Measurements from ENCODE around the gene MMP23B. TPM values are rescaled to one million over a fixed set of nuclear protein-coding genes. Genes with fewer than 3 reads are reported as not detected.

Gene MMP23B
- total RNA-seq, 1 donor = 1.3 TPM

- Histone ChIP-seq H3K9me3 (ENCODE audit: low read depth, low read length) (no peaks in the 10 kb centered on the region), H3K4me3 (ENCODE audit: low read length) (peak within 1 kb of the TSS; percentile 16), H3K4me1 (ENCODE audit: insufficient read depth, low read length) (peaks cover 27% of the 10 kb centered on the region), H3K27me3 (ENCODE audit: insufficient read depth, low read length) (no peaks in the 10 kb centered on the region)
These were observed 31.8 kb upstream of the MMP23B start, which contains the start of gene FNDC10 for GRCh38 chr1:1599935-1600860. TSS of gene FNDC10 (minus strand) at chr1:1600135. CDS start at chr1:1600015, 120 bp downstream.

- H3K4me3 ChIP-seq (ENCODE audit: low read length) = no peak overlapping the region
- no peaks in the 10 kb centered on the region for H3K27me3 ChIP-seq (ENCODE audit: insufficient read depth, low read length)
- H3K4me1 ChIP-seq (ENCODE audit: insufficient read depth, low read length) = peaks cover 27% of the 10 kb centered on the region
- H3K9me3 ChIP-seq (ENCODE audit: low read depth, low read length) = no peaks in the 10 kb centered on the region
These were observed 31.0 kb upstream of the MMP23B start for GRCh38 chr1:1600861-1601563.

- Histone ChIP-seq H3K27me3 (ENCODE audit: insufficient read depth, low read length) (no peaks in the 10 kb centered on the region), H3K4me1 (ENCODE audit: insufficient read depth, low read length) (peaks cover 31% of the 10 kb centered on the region), H3K4me3 (ENCODE audit: low read length) (no peak overlapping the region), H3K9me3 (ENCODE audit: low read depth, low read length) (no peaks in the 10 kb centered on the region)
These were observed 30.2 kb upstream of the MMP23B start for GRCh38 chr1:1601564-1602303.

GRCh38 chr1:1602304-1602967, 29.5 kb upstream of the MMP23B start:
- Histone ChIP-seq H3K4me1 (ENCODE audit: insufficient read depth, low read length) (peaks cover 38% of the 10 kb centered on the region), H3K27me3 (ENCODE audit: insufficient read depth, low read length) (no peaks in the 10 kb centered on the region), H3K4me3 (ENCODE audit: low read length) (no peak overlapping the region), H3K9me3 (ENCODE audit: low read depth, low read length) (no peaks in the 10 kb centered on the region)

GRCh38 chr1:1602968-1603506, 28.9 kb upstream of the MMP23B start:
- Histone ChIP-seq H3K27me3 (ENCODE audit: insufficient read depth, low read length) (no peaks in the 10 kb centered on the region), H3K9me3 (ENCODE audit: low read depth, low read length) (no peaks in the 10 kb centered on the region), H3K4me3 (ENCODE audit: low read length) (no peak overlapping the region), H3K4me1 (ENCODE audit: insufficient read depth, low read length) (peaks cover 41% of the 10 kb centered on the region)

- Histone ChIP-seq H3K4me1 (ENCODE audit: insufficient read depth, low read length) (peaks cover 41% of the 10 kb centered on the region), H3K27me3 (ENCODE audit: insufficient read depth, low read length) (no peaks in the 10 kb centered on the region), H3K4me3 (ENCODE audit: low read length) (no peak overlapping the region), H3K9me3 (ENCODE audit: low read depth, low read length) (no peaks in the 10 kb centered on the region)
These were observed 28.2 kb upstream of the MMP23B start for GRCh38 chr1:1603671-1604373.

- H3K4me3 ChIP-seq (ENCODE audit: low read length) = no peak overlapping the region
- no peaks in the 10 kb centered on the region for H3K9me3 ChIP-seq (ENCODE audit: low read depth, low read length)
- H3K27me3 ChIP-seq (ENCODE audit: insufficient read depth, low read length) = no peaks in the 10 kb centered on the region
- peaks cover 34% of the 10 kb centered on the region for H3K4me1 ChIP-seq (ENCODE audit: insufficient read depth, low read length)
These were observed 27.5 kb upstream of the MMP23B start for GRCh38 chr1:1604374-1605033.

GRCh38 chr1:1605034-1605591, 26.9 kb upstream of the MMP23B start:
- no peak overlapping the region for H3K4me3 ChIP-seq (ENCODE audit: low read length)
- H3K4me1 ChIP-seq (ENCODE audit: insufficient read depth, low read length) = peaks cover 34% of the 10 kb centered on the region
- H3K9me3 ChIP-seq (ENCODE audit: low read depth, low read length) = no peaks in the 10 kb centered on the region
- H3K27me3 ChIP-seq (ENCODE audit: insufficient read depth, low read length) = no peaks in the 10 kb centered on the region

GRCh38 chr1:1605724-1606123, 26.2 kb upstream of the MMP23B start:
- peaks cover 29% of the 10 kb centered on the region for H3K4me1 ChIP-seq (ENCODE audit: insufficient read depth, low read length)
- H3K9me3 ChIP-seq (ENCODE audit: low read depth, low read length) = no peaks in the 10 kb centered on the region
- no peaks in the 10 kb centered on the region for H3K27me3 ChIP-seq (ENCODE audit: insufficient read depth, low read length)
- no peak overlapping the region for H3K4me3 ChIP-seq (ENCODE audit: low read length)

- Histone ChIP-seq H3K4me1 (ENCODE audit: insufficient read depth, low read length) (peaks cover 26% of the 10 kb centered on the region), H3K9me3 (ENCODE audit: low read depth, low read length) (no peaks in the 10 kb centered on the region), H3K4me3 (ENCODE audit: low read length) (no peak overlapping the region), H3K27me3 (ENCODE audit: insufficient read depth, low read length) (no peaks in the 10 kb centered on the region)
These were observed 25.7 kb upstream of the MMP23B start for GRCh38 chr1:1606232-1606631.

- H3K4me1 ChIP-seq (ENCODE audit: insufficient read depth, low read length) = peaks cover 31% of the 10 kb centered on the region
- no peak overlapping the region for H3K4me3 ChIP-seq (ENCODE audit: low read length)
- no peaks in the 10 kb centered on the region for H3K9me3 ChIP-seq (ENCODE audit: low read depth, low read length)
- no peaks in the 10 kb centered on the region for H3K27me3 ChIP-seq (ENCODE audit: insufficient read depth, low read length)
These were observed 22.0 kb upstream of the MMP23B start for GRCh38 chr1:1609822-1610485.

GRCh38 chr1:1610796-1611195, 21.2 kb upstream of the MMP23B start:
- Histone ChIP-seq H3K4me3 (ENCODE audit: low read length) (no peak overlapping the region), H3K4me1 (ENCODE audit: insufficient read depth, low read length) (peaks cover 31% of the 10 kb centered on the region), H3K9me3 (ENCODE audit: low read depth, low read length) (no peaks in the 10 kb centered on the region), H3K27me3 (ENCODE audit: insufficient read depth, low read length) (no peaks in the 10 kb centered on the region)

- H3K27me3 ChIP-seq (ENCODE audit: insufficient read depth, low read length) = no peaks in the 10 kb centered on the region
- no peaks in the 10 kb centered on the region for H3K9me3 ChIP-seq (ENCODE audit: low read depth, low read length)
- peaks cover 33% of the 10 kb centered on the region for H3K4me1 ChIP-seq (ENCODE audit: insufficient read depth, low read length)
- H3K4me3 ChIP-seq (ENCODE audit: low read length) = no peak overlapping the region
These were observed 19.9 kb upstream of the MMP23B start for GRCh38 chr1:1612104-1612400.

All from mononuclear cell (primary cell).